Astrocyte (in vitro differentiated cells and primary cell): ENCODE data around the gene PITPNM3.

Experiments used
- CTCF ChIP-seq: IDR thresholded peaks from 2 replicates; pipeline ENCODE4 v1.5.1; 2011; ENCODE audit warnings: low read depth, mild to moderate bottlenecking, inconsistent platforms, low read length, moderate library complexity; ENCODE audit not compliant: insufficient read depth
- EZH2 ChIP-seq: IDR thresholded peaks from 2 replicates; pipeline ENCODE4 v1.6.1; 2012; ENCODE audit warnings: mild to moderate bottlenecking, low read length, inconsistent platforms; ENCODE audit not compliant: insufficient read depth

- TF ChIP-seq CTCF (no peak), EZH2 (no peak)
These were observed 45.9 kb downstream of the PITPNM3 start for GRCh38 chr17:6510321-6510977.
